HG03354 (cell line): Measurements from ENCODE around the gene IL17REL.
"Not testable (repeated sequence)": the region's sequence is repeated elsewhere in the genome, so short reads cannot be mapped to it uniquely, and the experiment has no call there.

Source experiments
- ATAC-seq: cut with Tn5 transposase; IDR thresholded peaks from one replicate; pipeline ENCODE4 v1.9.1; 2021; ENCODE audit warnings: mild to moderate bottlenecking; ENCODE audit not compliant: unreplicated experiment, poor library complexity, severe bottlenecking

The IL17REL gene

GRCh38 chr22:49951000-49951677 lies 61.4 kb downstream of the IL17REL start:
- ATAC-seq: no peak

GRCh38 chr22:49950396-49950994 lies 62.1 kb downstream of the IL17REL start:
- no peak for ATAC-seq

GRCh38 chr22:49949914-49950292 lies 62.7 kb downstream of the IL17REL start:
- no peak for ATAC-seq

- no peak for ATAC-seq
These were observed 63.3 kb downstream of the IL17REL start for GRCh38 chr22:49948958-49949913.

GRCh38 chr22:49948116-49948957 lies 64.2 kb downstream of the IL17REL start:
- no peak for ATAC-seq

GRCh38 chr22:49947296-49947622 lies 65.3 kb downstream of the IL17REL start:
- ATAC-seq: no peak

GRCh38 chr22:49946612-49947295 lies 65.8 kb downstream of the IL17REL start:
- no peak for ATAC-seq

GRCh38 chr22:49945042-49945794 lies 67.3 kb downstream of the IL17REL start:
- ATAC-seq: not testable (repeated sequence)
